NCI-H2107 (cell line): ENCODE results near the gene CUBN.

Experiments
- DNase-seq: peaks from one replicate; lab custom pipeline; 2025; lab: John Stamatoyannopoulos, UW

Gene CUBN

GRCh38 chr10:16787361-16787791, 342.2 kb downstream of the CUBN start:
- DNase-seq: no peak

- no peak for DNase-seq
Observed at GRCh38 chr10:16780338-16780880, 349.2 kb downstream of the CUBN start.

- DNase-seq: no peak
Observed at GRCh38 chr10:16779384-16779915, 350.2 kb downstream of the CUBN start.

- DNase-seq: peak; percentile 18
Observed at GRCh38 chr10:16777473-16778370, 351.9 kb downstream of the CUBN start.

GRCh38 chr10:16776896-16777295, 352.7 kb downstream of the CUBN start:
- DNase-seq: no peak
